Fibroblast of skin of right quadriceps (primary cell): ENCODE data around the gene ENTPD8.
"Not testable (repeated sequence)": the region's sequence is repeated elsewhere in the genome, so short reads cannot be mapped to it uniquely, and the experiment has no call there.

ENCODE experiments used
- DNase-seq: peaks from one replicate; pipeline ENCODE4 v3.0.0-alpha.2; 2013

The ENTPD8 gene

DNA sequence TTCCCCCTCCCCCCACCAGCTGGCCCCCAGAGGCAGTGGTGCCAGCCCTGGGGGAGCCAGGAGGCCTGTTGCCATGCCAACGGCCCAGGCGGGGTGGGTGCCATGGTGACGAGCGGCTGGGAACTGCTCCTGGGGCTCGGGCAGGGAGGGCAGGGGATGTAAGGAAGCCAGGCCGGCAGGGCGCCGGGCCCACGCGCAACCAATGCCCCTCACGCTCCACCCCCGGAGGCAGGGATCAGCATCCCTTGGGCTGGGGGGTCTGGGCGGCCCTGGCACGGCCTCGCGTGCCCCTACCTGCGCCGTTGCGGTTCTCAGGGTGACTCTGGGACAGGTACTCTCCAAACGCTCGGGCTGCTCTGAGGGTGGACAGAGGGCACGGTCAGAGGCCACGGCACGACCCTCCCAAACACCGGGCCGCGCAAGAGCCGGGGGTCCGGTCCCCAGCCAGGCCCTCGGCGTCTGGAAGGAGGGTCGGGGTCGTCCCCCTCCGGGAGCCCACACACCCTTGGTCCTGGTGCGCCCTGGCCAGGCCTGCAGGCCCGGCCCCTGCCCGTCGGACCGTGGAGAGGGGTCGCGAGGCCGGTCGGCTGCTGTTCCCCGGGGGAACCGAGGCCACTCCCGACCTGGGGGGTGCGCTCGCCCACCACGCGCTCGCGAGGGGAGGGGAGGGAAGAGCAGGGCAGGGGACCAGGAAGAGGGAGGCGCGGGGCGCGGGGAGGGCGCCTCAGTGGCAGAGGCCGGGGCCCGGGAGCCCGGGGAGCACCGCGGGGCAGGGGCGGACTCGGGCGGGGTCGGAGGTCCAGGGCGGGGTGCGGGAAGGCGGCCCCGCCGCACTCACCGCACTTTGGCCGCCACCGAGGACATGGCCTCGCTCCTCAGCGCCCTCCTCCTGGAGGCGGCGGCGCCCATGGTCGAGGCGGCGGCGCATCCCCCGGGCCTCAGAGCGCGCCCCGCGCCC is 17.3 kb upstream of the ENTPD8 start:
- no peak for DNase-seq

DNA sequence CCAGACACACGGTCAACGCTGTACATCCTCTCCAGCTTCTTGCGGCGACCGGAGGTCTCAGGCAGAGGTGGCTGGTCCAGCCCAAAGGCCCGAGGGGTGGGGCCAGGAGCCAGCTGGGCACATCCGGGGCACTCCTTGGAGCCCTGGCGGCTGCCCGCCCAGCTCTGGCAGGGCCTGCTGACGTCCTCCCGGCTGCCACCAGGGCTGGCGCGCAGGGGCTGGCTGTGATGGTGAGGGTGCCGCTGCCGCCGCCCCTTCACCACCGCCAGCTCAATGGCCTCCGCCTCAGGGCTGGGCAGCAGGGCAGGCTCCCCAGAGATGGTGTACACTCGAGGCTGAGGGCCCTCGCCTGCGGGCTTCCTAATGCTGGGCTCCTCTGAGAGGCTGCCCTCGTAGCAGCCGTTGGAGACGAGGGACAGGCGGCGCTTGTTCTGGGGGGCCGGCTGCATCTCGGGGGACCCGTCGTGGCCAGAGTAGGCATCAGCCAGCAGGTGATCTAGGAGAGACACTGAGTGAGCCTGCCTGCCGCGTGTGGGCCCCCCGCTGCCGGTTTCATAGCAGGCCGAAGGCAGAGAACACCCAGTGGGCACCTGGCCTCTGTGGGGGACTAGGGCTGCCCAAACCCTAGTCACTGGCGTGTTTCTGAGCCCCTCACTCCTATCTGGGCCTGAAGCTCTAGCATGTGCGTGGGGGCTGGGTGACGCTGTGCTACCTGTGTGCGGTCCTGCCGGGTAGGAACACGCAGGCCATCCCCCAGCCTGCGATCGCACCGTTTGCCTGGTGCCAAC is 16.4 kb upstream of the ENTPD8 start:
- no peak for DNase-seq

DNA sequence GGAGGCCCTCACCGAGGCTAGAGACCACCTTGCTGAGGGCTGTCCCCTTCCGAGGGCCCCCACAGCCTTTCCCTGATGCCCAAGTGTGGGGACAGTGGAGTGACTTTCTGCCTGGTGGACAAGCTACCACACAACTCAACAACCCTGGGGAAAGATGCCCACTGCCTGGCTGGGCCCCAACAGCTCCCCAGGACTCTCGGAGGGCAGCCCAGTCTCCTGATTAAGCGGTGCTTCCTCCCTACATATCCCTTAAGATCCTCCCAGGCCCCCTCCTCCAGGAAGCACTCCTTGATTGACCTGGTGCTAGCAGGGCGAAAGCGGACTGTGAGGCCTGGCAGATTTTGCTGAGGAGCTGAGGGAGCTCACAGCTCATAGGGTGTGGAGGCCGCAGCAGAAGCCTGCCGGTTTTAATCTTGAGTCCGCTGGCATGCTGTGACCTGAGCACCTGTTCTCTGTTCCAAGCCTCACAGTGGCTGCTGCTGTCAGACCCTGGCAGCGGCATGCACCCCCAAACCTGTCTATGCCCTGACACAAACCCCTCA is 15.8 kb upstream of the ENTPD8 start:
- no peak for DNase-seq

DNA sequence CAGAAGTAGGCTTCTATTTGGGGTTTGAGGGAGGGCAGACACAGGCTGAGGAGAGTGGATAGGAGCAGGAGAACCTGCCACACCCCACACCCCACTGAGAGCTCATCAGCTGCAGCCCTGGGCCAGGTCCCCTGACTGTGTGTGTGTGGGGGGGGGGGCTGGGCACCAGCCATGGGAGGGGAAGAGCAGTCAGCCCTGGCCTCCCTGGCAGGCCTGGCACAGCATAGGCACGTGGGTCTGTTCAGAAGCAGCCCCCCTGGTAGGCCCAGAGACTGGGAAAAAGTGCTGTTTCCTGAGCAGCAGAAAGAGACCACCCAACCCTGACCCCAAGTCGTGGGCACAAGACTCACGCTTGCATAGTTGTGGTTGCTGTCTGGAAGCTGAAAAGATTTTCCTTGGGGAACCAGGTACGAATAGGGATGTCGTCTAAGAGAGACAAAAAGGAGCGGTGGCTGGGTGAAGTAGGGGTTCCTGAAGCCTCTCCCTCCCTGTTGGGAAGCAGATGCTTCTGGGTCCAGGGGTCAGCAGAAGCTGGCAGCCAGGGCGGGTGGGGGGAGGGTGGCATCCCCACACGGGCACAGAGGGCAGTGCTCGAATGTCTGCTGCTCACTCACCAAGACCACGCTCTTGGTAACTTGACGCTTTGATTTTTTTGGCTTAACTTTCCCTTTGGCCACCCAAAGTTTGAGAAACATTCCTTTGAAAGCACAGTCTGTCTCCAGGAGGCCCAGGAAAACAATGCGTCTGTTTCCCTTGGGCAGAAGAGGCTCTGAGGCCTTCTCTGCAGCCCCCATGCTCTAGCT is 15.1 kb upstream of the ENTPD8 start:
- DNase-seq: peak; percentile 24

DNA sequence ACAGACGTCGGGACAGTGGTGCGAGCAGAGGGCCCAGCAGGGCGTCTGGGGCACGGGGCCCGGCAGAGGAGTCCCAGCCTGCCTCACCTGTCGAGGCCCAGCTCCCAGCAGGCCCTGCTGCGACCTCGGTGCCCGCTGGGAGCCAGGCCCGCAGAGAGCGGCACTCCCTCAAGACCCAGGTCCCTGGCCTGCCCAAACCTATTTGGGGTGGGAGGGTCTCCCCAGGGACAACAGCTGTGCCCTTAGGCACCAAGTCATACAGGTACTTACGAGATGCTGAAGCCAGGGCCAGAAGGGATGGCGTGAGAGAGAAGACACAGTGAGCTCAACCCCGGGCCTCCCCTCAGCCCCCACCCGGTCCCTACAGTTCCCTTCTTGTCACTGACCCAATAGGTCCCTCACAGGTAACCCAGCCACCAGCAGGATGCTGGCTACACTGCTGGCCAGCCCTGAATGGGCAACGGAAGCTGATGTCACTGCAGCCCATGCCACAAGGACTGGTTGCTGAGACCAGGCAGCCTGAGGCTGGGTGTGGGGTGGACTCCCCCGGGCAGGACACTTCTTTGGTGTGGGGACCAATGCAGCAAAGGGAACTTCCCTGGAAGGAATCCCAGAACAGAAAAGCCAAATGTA is 14.3 kb upstream of the ENTPD8 start:
- no peak for DNase-seq

DNA sequence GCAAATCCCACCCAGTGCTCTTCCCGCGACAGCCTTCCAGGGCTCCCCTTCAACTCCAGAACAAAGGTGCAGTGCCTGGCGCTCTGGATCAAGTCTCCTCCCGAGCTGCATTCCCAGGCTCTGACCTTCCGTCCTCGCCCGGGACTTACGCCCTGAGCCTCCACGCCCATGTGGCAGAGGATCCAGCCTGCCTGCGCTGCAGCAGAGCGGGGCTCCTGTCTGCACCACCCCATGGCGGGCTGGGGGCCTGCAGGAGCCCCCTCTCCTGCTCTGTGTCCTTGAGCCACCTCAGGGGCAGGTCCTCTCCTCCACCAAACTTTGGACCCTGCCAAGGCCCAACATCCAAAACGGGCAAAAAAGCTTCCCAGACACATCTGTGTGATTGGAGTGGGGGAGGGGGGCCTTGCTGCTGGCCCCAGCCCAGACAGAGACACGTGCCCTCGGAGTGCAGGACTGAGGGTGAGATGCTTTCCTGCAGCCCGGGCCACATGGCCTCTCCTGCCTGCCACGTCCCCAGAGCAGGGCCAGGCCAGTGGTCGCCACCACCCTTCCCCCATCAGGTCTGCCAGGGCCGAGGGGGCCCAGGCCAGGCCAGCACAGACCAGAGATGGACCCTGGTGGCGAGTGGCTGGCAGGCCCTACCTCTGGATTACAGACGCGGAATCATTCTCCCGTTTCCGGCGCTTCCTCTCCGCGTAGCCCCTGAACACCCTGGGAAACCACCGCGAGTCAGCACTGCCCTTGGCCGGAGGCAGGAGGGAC is 13.6 kb upstream of the ENTPD8 start:
- DNase-seq: no peak

DNA sequence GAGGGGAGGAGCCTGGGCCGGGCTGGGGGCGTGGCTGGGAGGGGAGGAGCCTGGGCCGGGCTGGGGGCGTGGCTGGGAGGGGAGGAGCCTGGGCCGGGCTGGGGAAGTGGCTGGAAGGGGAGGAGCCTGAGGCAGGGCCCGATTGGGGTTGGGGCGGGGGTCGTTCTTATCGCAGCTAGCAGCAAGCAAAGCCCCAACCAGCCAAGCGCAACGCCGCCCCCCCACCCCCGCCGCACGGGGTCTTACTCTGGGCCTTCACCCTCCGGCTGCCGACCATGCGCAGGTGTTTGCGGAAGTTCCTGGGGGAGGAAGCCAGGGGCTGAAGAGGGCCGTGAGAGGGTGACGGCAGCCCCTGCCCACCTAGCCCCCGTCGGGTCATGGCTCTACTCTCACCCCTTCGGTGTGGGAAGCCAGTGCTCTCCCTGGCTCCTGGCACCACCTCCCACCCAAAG is 13.0 kb upstream of the ENTPD8 start:
- peak; percentile 22 for DNase-seq

DNA sequence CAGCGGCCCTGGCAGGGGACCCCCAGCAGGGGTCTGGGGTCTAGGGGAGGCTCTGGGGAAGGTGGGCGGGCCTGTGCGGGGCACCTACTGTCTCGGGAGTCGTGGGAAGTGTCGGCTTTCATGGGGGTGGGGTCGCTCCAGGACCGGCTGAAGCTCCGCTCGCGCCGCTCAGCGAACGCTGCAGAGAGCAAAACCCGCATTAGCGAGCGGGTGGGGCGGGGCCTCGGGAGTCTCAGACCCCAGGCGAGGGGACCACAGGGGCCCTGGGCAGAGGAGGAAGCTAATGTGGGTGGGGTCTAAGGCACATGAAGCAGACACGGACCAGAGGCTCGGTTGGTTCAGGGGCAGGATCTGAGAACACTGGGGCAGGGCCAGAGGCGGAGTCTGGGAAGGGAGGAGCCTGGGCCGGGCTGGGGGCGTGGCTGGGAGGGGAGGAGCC is 12.5 kb upstream of the ENTPD8 start:
- DNase-seq: peak; percentile 80

DNA sequence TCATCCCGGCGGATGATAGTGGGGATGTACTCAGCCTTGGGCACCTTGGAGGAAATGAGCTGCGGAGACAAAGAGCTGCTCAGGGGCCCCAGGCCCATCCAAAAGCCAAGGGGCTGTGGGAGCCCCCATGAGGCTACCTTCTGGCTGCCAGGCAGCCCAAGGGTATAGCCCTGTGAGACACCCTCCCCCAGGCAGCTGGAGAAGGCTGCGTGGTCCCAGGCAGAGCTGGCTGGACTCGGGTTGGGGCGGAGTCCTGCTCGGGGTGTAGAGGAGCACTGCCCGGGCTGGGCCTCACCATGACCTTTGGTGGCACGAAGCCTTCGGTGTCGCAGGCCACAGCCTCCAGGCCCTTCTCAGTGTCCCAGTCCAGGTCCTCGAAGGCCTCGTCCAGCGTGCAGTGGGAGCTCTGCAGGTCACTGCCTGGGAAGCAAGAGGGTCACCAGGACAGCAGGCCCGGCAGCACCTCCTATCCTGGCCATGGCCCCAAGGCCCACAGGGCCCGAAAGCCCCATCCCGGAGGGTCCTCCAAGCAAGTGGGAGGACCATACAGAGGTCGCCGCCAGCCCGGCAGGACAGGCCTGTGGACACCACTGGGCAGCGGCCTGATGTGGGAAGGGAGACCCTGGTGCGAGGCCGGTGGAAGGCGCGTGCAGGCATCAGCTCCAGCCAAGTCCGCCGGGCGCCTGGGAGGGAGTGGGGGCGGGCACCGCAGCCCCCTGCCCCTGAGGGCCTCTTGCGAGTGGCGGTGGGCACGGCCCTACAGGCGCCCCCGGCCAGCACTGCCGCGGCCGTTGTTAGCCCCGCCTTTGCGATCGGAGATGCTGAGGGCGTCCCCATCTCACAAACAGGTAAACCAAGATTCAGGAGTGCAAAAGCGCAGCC is 11.8 kb upstream of the ENTPD8 start:
- no peak for DNase-seq

DNA sequence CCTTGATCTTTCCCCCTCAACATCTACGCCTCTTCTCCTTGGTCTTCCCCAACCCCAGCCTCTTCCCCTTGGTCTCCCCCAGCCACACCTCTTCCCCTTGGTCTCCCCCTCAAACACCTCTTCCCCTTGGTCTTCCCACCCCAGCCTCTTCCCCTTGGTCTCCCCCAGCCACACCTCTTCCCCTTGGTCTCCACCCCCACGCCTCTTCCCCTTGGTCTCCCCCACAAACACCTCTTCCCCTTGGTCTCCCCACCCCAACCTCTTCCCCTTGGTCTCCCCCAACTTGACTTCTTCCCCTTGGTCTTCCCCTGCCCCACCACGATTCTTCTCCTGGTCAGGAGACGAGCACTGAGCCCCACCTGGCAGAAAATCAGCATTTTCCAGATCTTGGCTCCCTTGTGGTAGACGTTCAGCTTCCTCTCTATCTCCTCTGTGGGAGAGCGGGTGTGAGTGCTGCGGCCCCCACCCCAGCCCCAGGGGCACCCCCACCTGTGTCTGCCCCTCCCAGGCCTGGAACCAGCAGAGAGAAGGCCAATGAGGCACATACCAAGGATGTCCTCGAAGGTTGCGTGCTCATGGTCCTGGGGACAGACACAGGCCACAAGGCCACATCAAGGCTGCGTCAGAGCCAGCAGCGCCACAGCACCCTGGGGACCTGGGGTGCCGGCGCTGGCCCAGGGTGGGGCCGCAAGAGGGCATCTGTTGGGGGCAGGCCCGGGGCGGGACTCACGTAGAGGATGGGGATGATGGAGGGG is 11.0 kb upstream of the ENTPD8 start:
- no peak for DNase-seq

DNA sequence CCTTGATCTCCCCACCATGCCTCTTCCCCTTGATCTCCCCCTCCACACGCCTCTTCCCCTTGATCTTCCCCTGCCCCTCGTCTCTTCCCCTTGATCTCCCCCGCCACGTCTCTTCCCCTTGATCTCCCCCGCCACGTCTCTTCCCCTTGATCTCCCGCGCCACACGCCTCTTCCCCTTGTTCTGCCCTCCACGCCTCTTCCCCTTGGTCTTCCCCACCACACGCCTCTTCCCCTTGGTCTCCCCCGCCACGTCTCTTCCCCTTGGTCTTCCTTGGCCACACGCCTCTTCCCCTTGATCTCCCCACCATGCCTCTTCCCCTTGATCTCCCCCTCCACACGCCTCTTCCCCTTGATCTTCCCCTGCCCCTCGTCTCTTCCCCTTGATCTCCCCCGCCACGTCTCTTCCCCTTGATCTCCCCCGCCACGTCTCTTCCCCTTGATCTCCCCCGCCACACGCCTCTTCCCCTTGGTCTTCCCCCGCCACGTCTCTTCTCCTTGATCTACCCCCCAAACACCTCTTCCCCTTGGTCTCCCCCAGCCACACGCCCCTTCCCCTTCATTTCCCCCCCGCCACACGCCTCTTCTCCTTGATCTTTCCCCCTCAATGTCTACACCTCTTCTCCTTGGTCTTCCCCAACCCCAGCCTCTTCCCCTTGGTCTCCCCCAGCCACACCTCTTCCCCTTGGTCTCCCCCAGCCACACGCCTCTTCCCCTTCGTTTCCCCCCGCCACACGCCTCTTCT is 10.3 kb upstream of the ENTPD8 start:
- DNase-seq: not testable (repeated sequence)

DNA sequence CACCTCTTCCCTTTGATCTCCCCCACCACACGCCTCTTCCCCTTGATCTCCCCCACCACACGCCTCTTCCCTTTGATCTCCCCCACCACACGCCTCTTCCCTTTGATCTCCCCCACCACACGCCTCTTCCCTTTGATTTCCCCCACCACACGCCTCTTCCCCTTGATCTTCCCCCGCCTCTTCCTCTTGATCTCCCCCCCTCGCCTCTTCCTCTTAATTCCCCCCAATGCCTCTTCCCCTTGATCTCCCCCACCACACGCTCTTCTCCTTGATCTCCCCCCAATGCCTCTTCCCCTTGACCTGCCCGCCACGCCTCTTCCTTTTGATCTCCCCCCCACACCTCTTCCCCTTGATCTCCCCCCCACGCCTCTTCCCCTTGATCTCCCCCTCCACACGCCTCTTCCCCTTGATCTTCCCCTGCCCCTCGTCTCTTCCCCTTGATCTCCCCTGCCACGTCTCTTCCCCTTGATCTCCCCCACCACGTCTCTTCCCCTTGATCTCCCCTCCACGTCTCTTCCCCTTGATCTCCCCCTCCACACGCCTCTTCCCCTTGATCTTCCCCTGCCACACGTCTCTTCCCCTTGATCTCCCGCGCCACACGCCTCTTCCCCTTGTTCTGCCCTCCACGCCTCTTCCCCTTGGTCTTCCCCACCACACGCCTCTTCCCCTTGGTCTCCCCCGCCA is 9.5 kb upstream of the ENTPD8 start:
- DNase-seq: not testable (repeated sequence)

DNA sequence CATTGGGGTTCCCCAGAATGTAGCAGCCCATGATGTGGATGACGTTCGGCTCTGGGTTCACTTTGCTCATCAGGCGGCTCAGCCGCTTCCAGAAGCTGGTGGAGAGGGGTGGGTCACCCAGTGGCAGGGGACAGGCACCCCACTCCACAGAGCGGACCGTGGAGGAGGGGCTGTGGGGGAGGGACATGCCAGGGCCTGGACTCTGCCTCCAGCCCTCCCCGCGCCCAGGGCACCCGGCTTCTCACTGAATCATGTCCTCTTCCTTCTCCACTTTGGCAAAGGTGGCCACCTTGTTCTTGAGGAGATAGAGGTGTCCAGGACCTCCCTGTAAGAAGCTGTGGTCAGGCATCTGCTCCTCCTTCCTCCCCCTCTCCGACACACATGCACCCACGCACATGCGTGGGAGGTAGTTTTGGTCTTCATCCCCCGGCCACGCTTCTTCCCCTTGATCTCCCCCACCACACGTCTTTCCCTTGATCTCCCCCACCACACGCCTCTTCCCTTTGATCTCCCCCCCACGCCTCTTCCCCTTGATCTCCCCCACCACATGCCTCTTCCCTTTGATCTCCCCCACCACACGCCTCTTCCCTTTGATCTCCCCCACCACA is 8.9 kb upstream of the ENTPD8 start:
- DNase-seq: no peak

DNA sequence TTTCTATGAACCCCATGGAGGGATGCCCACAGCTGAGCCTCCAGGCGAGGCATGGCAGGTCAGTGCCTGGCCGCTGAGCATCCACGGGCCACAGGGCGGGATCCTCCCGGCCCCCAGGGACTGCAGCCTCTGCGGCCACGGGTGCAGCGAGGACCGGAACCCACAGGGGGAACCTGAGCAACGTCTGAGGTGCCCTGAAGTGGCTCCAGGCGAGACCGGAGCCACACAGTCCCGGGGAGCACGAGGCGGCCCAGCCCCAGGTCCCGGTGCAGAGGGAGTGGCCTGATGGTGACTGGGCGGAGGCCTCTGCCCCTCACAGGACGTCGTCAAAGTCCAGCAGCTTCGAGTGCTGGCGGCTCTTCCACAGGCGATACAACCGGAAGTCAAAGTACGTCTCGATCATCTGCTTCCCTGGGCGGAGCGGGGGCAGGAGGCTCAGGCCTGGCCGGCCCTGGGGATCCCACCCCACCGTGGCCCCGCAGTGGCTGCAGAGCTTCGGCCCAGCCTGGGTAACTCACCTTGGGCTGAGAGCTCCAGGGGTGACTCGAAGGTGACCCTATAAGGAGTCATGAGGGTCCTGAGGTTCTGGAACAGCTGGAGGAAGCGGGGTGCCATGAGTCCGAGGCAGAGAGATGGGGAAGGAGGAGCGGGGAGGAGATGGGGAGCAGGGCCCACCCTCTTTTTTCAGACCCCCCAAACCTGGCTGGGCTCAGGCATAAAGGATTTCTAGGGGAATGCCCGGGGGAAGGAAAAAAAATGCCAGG is 8.1 kb upstream of the ENTPD8 start:
- DNase-seq: no peak

DNA sequence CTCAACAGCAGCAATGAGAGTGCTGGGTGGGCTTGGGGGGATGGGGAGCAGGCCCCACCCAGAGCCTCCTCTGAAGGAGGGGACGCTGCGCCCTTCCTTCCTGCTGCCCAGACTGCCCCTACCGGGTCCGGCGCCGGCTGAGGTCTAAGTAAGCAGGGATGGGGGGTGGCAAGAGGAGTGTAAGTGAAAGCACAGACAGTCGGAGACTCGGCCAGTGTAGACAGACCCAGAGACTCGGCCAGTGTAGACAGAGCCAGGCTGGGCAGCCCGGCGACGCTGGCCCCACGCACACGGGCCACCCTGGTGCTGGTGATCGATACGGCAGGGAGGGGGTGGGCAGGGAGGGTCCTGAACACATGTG is 7.4 kb upstream of the ENTPD8 start:
- no peak for DNase-seq

DNA sequence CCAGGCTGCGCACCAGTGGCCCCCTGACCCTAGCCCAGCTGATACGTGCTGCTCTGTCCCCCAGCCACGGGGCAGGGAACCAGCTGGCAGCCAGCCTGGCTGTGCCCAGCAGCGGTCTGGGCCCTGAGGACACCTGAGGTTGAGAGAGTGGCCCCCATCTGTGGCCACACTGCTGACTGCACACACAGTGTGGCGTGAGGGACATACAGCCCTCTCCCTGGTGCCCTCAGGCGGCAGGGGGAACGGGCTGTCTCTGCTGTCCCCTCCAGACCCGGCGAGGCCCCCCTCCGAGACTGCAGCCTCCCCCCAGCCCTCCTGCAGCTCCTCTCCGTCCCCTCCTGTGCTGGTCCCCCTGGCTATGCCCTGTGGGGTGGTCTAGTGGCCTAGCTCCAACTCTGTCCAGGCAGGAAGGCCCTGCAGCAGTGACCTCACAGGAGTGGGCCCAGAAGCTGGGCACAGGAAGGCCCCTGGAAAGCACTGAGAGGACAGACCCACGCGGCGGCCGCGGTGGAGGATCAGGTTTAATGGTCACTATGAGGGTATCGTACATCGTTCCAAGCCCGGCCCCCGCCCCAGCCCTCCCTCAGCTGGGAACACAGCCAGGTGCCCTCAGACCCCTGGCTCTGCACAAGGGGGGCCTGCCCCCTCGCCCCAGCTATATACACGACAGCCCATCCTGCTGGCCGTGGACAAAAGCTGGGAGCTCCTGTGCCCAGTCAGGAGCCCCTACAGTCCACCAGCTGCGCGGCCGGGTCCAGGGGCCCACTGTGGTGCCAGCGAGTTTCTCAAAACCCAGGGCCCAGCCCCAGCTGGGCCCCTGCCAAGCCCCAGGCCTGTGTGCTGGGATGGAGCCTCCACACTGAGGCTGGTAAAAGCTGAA is 6.8 kb upstream of the ENTPD8 start:
- DNase-seq: no peak
